Eye (tissue), 1 donor: ENCODE data around the gene HMCN1.
"Not testable (repeated sequence)": the region's sequence is repeated elsewhere in the genome, so short reads cannot be mapped to it uniquely, and the experiment has no call there.

ENCODE experiments used
- DNase-seq: peaks from one replicate; pipeline ENCODE4 v3.0.0-alpha.2; 2015

The HMCN1 gene

GRCh38 chr1:186175588-186175987 is 441.4 kb downstream of the HMCN1 start:
- no peak for DNase-seq

GRCh38 chr1:186178426-186179043 is 444.3 kb downstream of the HMCN1 start:
- no peak for DNase-seq

DNA sequence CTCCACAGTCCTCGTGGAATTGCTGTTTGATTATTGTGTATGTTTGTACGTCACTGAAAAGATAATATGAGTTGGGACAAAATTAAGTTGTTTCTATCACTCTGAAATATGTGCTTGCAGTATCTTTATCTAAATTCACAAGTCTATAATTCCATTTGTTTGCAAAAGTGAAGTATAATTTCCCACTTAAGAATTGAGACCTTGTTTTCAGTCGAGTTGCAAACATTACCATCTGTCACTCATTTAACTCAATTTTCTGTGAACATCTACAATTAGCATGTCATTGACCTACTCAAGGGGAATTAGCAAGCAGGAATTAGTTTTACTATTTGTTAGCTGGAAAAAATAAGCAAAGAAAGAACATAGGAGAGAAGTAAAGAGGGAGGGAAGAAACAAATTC is 445.0 kb downstream of the HMCN1 start:
- no peak for DNase-seq

DNA sequence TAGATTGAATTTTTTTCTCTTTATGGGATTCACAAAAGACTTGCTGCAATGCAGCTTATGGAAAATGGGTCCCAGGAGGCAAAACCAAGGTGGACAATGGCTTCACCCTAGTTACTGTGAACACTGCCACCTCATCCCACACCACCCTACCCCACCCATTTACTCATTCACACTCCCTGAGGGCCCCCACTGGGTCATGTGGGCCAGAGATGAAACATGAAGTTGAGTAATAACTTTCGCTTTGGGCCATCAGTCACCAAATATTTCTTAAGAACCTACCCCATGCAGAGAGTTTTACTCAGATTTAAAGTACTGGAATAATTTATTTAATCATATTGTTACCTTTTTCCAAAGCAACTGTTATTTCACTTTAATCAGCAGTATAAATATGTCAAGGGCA is 449.0 kb downstream of the HMCN1 start:
- DNase-seq: no peak

- peak; percentile 55 for DNase-seq
Observed at GRCh38 chr1:186183970-186184628, 449.9 kb downstream of the HMCN1 start.

GRCh38 chr1:186186251-186186650 is 452.1 kb downstream of the HMCN1 start:
- not testable (repeated sequence) for DNase-seq

- no peak for DNase-seq
Observed at GRCh38 chr1:186187601-186188000, 453.4 kb downstream of the HMCN1 start.

DNA sequence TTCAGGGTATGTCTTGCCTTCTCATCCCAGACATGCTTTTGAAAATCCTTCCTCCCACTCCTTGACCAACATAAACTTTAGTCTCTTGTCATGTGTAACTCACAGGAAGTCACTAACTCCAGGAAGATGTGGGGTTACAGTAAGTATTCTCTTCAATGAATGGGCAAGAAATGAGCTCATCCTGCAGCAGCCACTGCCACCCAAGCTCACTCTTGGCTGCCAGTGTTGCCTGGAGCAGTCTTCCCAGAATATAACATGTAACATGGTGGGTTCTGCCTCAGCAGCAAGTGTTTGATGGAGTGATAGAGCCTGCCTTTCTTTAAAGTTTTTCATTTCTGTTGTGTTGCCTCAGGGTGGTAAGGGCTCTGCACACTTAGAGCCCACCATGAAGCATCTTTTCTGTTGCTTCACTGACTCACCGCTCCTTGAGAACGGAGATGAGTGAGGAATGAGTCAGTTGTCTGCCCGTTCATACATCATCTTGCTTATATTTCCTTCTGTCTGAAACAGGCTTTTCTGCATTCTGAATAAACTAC is 453.9 kb downstream of the HMCN1 start:
- no peak for DNase-seq

DNA sequence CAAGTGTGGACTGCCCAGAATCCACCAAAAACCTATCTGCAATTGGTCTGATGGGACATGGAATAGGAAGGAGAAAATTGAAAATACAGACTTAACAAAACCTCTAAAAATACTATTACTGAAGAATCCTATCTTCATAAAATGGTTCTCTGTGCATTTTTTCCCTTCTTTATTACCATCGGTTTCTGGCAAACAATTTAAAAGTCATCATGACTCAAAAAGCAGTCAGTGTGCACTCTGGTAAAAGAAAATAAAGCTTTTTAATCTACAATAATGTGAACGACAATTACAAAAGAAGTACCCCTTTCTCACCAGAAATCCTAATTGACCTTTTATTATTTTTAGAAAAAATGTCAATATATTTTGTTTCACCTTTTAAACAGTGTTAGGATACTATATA is 454.5 kb downstream of the HMCN1 start:
- no peak for DNase-seq

GRCh38 chr1:186189156-186189555 is 455.0 kb downstream of the HMCN1 start:
- no peak for DNase-seq

DNA sequence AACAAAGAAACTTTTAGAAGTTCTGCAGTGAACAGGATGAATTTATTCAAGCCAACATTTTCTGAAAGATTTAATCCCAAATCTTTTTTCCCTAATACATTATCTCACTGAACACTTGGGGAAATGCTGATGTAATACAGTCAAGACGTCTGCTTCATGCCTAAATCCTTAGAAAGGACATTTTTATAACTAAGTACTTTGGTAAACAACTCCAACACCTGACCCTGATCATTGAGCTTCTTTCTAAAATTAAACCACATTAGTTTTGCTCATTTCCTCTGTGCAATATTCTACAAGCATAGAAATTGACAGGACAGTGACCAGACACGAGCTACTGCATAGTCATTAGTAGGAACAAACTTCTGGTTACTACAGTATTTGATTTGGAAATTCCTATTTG is 457.3 kb downstream of the HMCN1 start:
- DNase-seq: no peak

GRCh38 chr1:186193224-186193623 is 459.0 kb downstream of the HMCN1 start:
- no peak for DNase-seq

DNA sequence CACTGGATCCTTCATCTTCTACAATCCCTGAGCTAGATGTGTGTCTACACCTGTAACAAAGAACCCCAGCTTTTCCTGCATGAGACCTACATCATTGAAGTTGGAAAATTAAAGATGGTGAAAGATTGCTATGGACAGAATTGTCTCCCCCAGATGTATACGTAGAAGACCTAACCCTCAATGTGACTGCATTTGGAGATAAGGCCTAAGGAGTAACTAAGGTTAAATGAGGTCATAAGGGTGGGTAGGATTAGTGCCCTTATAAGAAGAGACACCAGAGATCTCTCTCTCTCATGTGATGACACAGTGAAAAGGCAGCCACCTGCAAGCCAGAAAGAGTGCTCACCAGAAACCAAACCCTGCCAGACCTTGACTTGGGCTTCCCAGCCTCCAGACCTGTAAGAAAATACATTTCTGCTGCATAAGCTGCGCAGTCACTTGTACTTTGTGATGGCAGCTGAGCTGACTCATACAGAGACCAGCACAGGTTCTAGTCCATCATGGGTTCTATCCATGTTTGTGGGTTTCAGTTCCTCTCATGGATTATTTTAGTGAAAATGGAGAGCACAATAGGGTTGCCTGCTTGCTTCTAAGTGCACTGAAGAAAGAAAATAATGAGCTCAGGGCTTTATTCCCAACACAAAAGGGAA is 460.0 kb downstream of the HMCN1 start:
- no peak for DNase-seq

GRCh38 chr1:186195377-186195931 is 461.3 kb downstream of the HMCN1 start:
- DNase-seq: no peak

- DNase-seq: no peak
Observed at GRCh38 chr1:186202271-186202764, 468.1 kb downstream of the HMCN1 start.

GRCh38 chr1:186202776-186203175 is 468.6 kb downstream of the HMCN1 start:
- DNase-seq: no peak

DNA sequence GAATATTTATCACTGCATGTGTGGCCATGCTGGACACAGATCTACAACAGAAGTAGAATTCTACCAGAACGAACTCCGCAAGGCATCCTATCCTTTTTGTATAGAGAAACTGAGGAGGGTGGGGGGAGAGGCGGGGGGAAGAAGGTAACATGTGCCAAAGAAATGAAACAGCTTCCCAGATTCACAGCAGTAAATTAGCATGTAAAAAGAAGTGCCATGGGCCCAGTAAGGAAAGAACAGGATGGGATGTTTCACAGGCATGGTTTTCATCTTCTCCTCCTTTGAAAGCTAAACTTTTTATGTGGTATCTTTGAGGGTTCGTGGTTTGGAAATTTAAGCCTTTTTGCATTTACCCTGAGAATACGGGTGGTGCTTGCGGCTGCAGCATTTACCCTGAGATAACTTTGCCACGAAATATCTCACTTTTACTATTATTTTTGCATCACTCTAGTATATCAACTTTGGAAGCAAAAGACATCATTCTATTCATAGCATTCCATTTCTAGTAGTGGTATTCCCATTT is 471.9 kb downstream of the HMCN1 start:
- DNase-seq: no peak

DNA sequence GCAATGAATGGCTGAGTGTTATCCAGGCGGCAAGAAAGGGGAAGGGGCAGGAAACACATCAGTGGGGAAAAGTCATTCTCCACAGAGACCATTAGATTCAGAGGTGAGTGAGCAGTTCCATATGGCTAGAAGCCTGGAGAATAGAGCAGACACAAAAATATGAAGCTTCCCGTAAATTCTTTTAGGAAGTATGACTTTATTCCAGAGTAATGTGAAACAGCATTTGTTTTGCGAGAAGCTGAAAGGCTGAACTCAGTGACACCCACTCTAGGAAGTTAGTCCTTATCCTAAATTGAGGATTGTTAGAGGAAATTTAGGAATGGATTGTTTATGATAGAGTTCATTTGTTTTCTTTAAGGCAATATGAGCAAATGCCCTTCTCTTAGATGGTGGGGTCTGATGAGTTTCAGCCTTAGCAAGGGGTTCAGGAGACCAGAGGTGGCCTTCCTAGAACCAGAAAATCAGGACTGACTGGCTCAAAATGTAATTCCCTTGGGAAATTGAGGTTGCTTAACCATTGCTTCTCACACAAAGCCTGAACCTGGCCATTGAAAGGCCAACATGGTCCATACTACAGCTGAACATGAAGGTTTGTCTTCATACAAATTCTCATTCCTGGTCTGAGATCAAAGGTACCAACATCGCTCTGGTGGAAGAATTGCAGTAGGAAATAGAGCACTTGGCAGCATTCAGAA is 473.3 kb downstream of the HMCN1 start:
- DNase-seq: no peak

DNA sequence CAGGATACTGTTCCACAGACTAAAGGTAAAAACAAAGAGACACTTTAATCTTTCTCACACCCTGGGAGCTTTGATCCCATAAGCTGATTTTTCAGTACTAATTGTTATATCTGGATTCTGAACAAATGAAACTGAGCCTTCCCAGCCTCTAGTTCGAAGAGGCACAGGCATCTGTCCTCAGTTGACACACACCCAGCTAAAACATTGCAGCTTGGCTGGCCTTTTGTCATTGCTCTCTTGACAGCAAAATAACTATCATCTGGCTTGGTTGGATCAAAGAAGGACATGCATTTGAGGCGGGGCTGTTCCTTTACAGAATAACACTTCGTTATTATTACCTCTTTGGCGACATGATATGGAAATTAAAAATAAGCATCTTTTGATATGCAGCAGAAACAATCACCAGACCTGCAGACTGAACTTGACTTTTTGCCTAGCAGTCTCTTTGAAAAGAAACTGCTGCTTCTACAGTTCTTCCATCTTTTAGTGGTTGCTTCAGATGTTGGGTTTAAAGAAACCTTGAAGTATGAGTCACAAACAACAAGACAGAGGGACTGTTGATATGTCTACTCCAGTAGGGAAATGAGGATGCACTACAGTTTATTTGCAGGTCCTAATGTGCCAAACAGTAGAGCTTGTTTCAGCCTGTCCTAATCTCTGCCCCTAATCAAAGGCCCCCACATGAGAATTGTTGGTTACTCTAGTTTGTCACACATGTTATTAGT is 474.4 kb downstream of the HMCN1 start:
- no peak for DNase-seq

DNA sequence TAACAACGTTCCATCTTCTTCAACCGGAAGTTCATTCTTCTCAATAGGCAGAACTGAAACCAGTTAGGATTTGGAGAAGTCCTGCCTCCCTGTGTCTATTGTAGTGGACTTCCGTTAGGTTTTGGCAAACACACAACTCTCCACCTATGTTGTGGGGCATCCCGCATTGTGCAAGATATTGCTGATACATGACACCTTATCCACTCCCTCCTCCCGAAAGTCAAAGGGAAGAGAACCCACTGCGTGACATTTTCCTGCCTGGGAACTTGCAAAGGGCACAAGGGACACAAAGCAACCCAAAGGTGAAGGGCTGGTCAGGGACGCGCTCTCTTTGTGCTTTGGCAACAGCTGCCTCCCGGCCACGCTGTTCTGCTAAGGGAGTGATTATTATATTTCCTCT is 476.1 kb downstream of the HMCN1 start:
- no peak for DNase-seq

DNA sequence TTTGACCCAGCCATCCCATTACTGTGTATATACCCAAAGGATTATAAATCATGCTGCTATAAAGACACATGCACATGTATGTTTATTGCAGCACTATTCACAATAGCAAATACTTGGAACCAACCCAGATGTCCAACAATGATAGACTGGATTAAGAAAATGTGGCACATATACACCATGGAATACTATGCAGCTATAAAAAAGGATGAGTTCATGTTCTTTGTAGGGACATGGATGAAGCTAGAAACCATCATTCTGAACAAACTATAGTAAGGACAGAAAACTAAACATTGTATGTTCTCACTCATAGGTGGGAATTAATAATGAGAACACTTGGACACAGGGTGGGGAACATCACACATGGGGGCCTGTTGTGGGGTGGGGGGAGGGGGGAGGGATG is 477.4 kb downstream of the HMCN1 start:
- not testable (repeated sequence) for DNase-seq
